ENCODE data around the gene EXOG. TPM values are rescaled to one million over a fixed set of nuclear protein-coding genes. Genes with fewer than 3 reads are reported as not detected.

EXOG gene
- total and polyA plus RNA-seq, 10 of the 15 experiments (the other 5 are each of a cell fraction or from before 2014, with no cell fraction given) = 7.8 to 20.9 (median 19.6) TPM

GRCh38 chr3:38478901-38479300 lies 17.2 kb upstream of the EXOG start (continued):
- no peak for TF ChIP-seq PKNOX1 (IDR thresholded peaks at IDR 0.05)

- ATAC-seq (peak; percentile 97), FAIRE-seq (peak; percentile 94), DNase-seq (ENCODE audit: low read depth, low spot score) (no peak)
- BruUV-seq (replicated peaks) = no TSS peak
- H3K4me3 ChIP-seq = no peak overlapping the region
- H3K9me3 ChIP-seq (replicated peaks; ENCODE audit: control insufficient read depth, insufficient read depth, low read length) = no peaks in the 10 kb centered on the region
- ChIA-PET POLR2A (no interaction called here), RAD21 (ENCODE audit: unreplicated experiment) (interaction anchor here (1.4 to 3.0 kb wide), 4 partner anchors 24 to 505 kb away, joined by 3 to 18 read pairs (median 4); partner anchors contain the start of gene XYLB), SMC1A (ENCODE audit: uncharacterized antibody, unreplicated experiment) (interaction anchor here (0.8 to 3.4 kb wide), 6 partner anchors 10 to 674 kb away, joined by 3 to 30 read pairs (median 4); partner anchors contain the start of gene XYLB), CTCF (interaction anchor here (1.0 to 6.2 kb wide), 17 partner anchors 10 to 505 kb away, joined by 3 to 55 read pairs (median 6); partner anchors contain the start of gene XYLB)
- no peak overlapping the region for H3K27ac ChIP-seq (ENCODE audit: control insufficient read depth, insufficient read depth)
- H3K9ac ChIP-seq (ENCODE audit: control insufficient read depth, insufficient read depth, low read length) = no peak overlapping the region
- H4K20me1 ChIP-seq (ENCODE audit: control insufficient read depth, insufficient read depth) = no peaks in the 10 kb centered on the region
- no peak overlapping the region for H3K4me2 ChIP-seq (ENCODE audit: control insufficient read depth, insufficient read depth)
- peaks cover 4 to 10% of the 10 kb centered on the region in 2 experiments; a peak in 3 of 4 replicates for H3K36me3 ChIP-seq (ENCODE audit: control insufficient read depth in 2 of 2, insufficient read depth in 2 of 2, low read length in 1 of 2)
- WGBS (ENCODE audit: insufficient coverage, insufficient replicate concordance, low lambda C conversion rate, missing lambda C conversion rate) = 54% methylated on average over 10 of the region's 10 CpGs
- no peaks in the 10 kb centered on the region for H3K79me2 ChIP-seq (ENCODE audit: control insufficient read depth, insufficient read depth, low read length)
- intact Hi-C loops (cut with micrococcal nuclease; ENCODE audit: unreplicated experiment) (loop anchor here (1.0 to 5.0 kb wide), 4 partner anchors 112 to 475 kb away; partner anchors contain the start of gene XYLB), in situ Hi-C loops (cut with MboI) (loop anchor here (5.0 kb wide), 2 partner anchors 132 to 362 kb away; partner anchors contain the start of gene XYLB)
- H2AFZ ChIP-seq (ENCODE audit: control insufficient read depth, low read depth, low read length) = peak overlapping the region; percentile 10; the same call in 1 of the 2 replicates
- no peaks in the 10 kb centered on the region for H3K4me1 ChIP-seq (ENCODE audit: control insufficient read depth, insufficient read depth, low read length)
- H3K27me3 ChIP-seq (replicated peaks in 1 of 2; ENCODE audit: control insufficient read depth in 2 of 2, insufficient read depth in 2 of 2, low read length in 1 of 2) = no peaks in the 10 kb centered on the region
- TF ChIP-seq NR2C2 (IDR thresholded peaks at IDR 0.05; ENCODE audit: borderline replicate concordance, control insufficient read depth, insufficient read length, low read depth) (no peak), POU2F2 (IDR thresholded peaks at IDR 0.05; ENCODE audit: borderline replicate concordance, low read depth, low read length) (peak; percentile 20; the same call in 1 of the 3 replicates), SRF (IDR thresholded peaks at IDR 0.05; ENCODE audit: low read depth in 2 of 2, low read length in 2 of 2) (no peak), BCL11A (IDR thresholded peaks at IDR 0.05; ENCODE audit: low read depth, low read length) (no peak), NFIC (IDR thresholded peaks at IDR 0.05; ENCODE audit: low read depth, low read length) (no peak), ZBED1 (IDR thresholded peaks at IDR 0.05; ENCODE audit: borderline replicate concordance) (no peak), REST (IDR thresholded peaks at IDR 0.05; ENCODE audit: low read depth, low read length) (no peak), MXI1 (IDR thresholded peaks at IDR 0.05; ENCODE audit: low read depth, low read length) (no peak), ZZZ3 (IDR thresholded peaks at IDR 0.05; ENCODE audit: control insufficient read depth, insufficient read length, low read depth) (no peak), ZNF217 (IDR thresholded peaks at IDR 0.05) (no peak), YY1 (IDR thresholded peaks at IDR 0.05; ENCODE audit: low read depth, low read length) (peak; percentile 81), NFXL1 (IDR thresholded peaks at IDR 0.05; ENCODE audit: borderline replicate concordance) (no peak), RBBP5 (conservative IDR thresholded peaks at IDR 0.05) (no peak), RAD51 (IDR thresholded peaks at IDR 0.05) (no peak)
Measured at GRCh38 chr3:38479431-38480092, 16.6 kb upstream of the EXOG start.
